H9 (cell line): Measurements from ENCODE around the gene CCDC74B. TPM values are rescaled to one million over a fixed set of nuclear protein-coding genes. Genes with fewer than 3 reads are reported as not detected.

Experiments
- DNase-seq: peaks from one replicate; pipeline ENCODE4 v3.0.0-alpha.2; 2017
- H2AFZ ChIP-seq: one replicate; pipeline ENCODE4 v1.6.1; 2013; ENCODE audit warnings: mild to moderate bottlenecking, low read length, control low read depth, moderate library complexity
- H2AK5ac ChIP-seq: 2 replicates; pipeline ENCODE4 v1.6.1; 2013; ENCODE audit warnings: low read length, control low read depth, mixed read lengths; ENCODE audit not compliant: insufficient read length
- H2BK120ac ChIP-seq: one replicate; pipeline ENCODE4 v1.6.1; 2013; ENCODE audit warnings: low read depth, mild to moderate bottlenecking, low read length, control low read depth, inconsistent platforms; ENCODE audit not compliant: poor library complexity, severe bottlenecking
- H2BK12ac ChIP-seq: 2 replicates; pipeline ENCODE4 v1.6.1; 2013; ENCODE audit warnings: low read length, control low read depth, mixed read lengths, low read depth; ENCODE audit not compliant: insufficient read length
- H2BK15ac ChIP-seq: 2 replicates; pipeline ENCODE4 v1.6.1; 2013; ENCODE audit warnings: low read depth, low read length, control low read depth
- H2BK20ac ChIP-seq: one replicate; pipeline ENCODE4 v1.6.1; 2013; ENCODE audit warnings: low read depth, mild to moderate bottlenecking, low read length, control low read depth, inconsistent platforms; ENCODE audit not compliant: poor library complexity, severe bottlenecking
- H2BK5ac ChIP-seq: 2 replicates; pipeline ENCODE4 v1.6.1; 2013; ENCODE audit warnings: low read length, control low read depth, mixed read lengths; ENCODE audit not compliant: insufficient read length
- H3K14ac ChIP-seq: 2 replicates; pipeline ENCODE4 v1.6.1; 2013; ENCODE audit warnings: low read length, control low read depth; ENCODE audit not compliant: insufficient read depth
- H3K18ac ChIP-seq: 2 replicates; pipeline ENCODE4 v1.6.1; 2013; ENCODE audit warnings: low read depth, mild to moderate bottlenecking, mixed read lengths, low read length, control low read depth; ENCODE audit not compliant: insufficient read length
- H3K23ac ChIP-seq: 2 replicates; pipeline ENCODE4 v1.6.1; 2013; ENCODE audit warnings: low read length, control low read depth, mixed read lengths, low read depth; ENCODE audit not compliant: insufficient read length
- H3K23me2 ChIP-seq: 2 replicates; pipeline ENCODE4 v1.6.1; 2013; ENCODE audit warnings: low read depth, mild to moderate bottlenecking, mixed read lengths, low read length, control low read depth; ENCODE audit not compliant: insufficient read length, poor library complexity, severe bottlenecking
- H3K27ac ChIP-seq: 2 replicates; pipeline ENCODE4 v1.5.1; 2013; ENCODE audit warnings: low read length, control low read depth, mixed read lengths, low read depth; ENCODE audit not compliant: insufficient read length
- H3K27me3 ChIP-seq: 2 replicates; pipeline ENCODE4 v1.6.1; 2013; ENCODE audit warnings: low read length, control low read depth, inconsistent platforms; ENCODE audit not compliant: insufficient read depth
- H3K4ac ChIP-seq: 2 replicates; pipeline ENCODE4 v1.6.1; 2013; ENCODE audit warnings: low read depth, mild to moderate bottlenecking, control low read depth, inconsistent platforms, low read length, moderate library complexity
- H3K4me1 ChIP-seq: 2 replicates; pipeline ENCODE4 v1.6.1; 2013; ENCODE audit warnings: low read length, control low read depth, inconsistent platforms; ENCODE audit not compliant: insufficient read depth
- H3K4me2 ChIP-seq: 2 replicates; pipeline ENCODE4 v1.6.1; 2013; ENCODE audit warnings: low read length, control low read depth, mixed read lengths; ENCODE audit not compliant: insufficient read length, insufficient read depth
- H3K56ac ChIP-seq: 2 replicates; pipeline ENCODE4 v1.6.1; 2013; ENCODE audit warnings: low read depth, mild to moderate bottlenecking, mixed read lengths, low read length, control low read depth; ENCODE audit not compliant: insufficient read length
- H3K79me1 ChIP-seq: 2 replicates; pipeline ENCODE4 v1.6.1; 2013; ENCODE audit warnings: low read depth, mild to moderate bottlenecking, moderate library complexity, low read length, control low read depth, inconsistent platforms; ENCODE audit not compliant: insufficient read depth, poor library complexity, severe bottlenecking
- H3K79me2 ChIP-seq: 2 replicates; pipeline ENCODE4 v1.6.1; 2013; ENCODE audit warnings: low read length, control low read depth, inconsistent platforms; ENCODE audit not compliant: insufficient read depth
- H3K9ac ChIP-seq: 2 replicates; pipeline ENCODE4 v1.6.1; 2013; ENCODE audit warnings: low read length, control low read depth, mixed read lengths; ENCODE audit not compliant: insufficient read length; ENCODE audit errors: extremely low read depth
- H3K9me3 ChIP-seq: one replicate; pipeline ENCODE4 v1.6.1; 2013; ENCODE audit warnings: low read depth, low read length, inconsistent platforms; ENCODE audit not compliant: control insufficient read depth
- H3T11ph ChIP-seq: one replicate; pipeline ENCODE4 v1.6.1; 2013; ENCODE audit warnings: mild to moderate bottlenecking, low read length, control low read depth, inconsistent platforms
- H4K20me1 ChIP-seq: one replicate; pipeline ENCODE4 v1.6.1; 2013; ENCODE audit not compliant: control insufficient read depth, insufficient read length, insufficient read depth
- H4K5ac ChIP-seq: 2 replicates; pipeline ENCODE4 v1.6.1; 2013; ENCODE audit warnings: low read depth, mild to moderate bottlenecking, mixed read lengths, low read length, control low read depth; ENCODE audit not compliant: insufficient read length
- H4K8ac ChIP-seq: replicated peaks from 2 replicates; pipeline ENCODE4 v1.6.1; 2013; ENCODE audit warnings: low read length, control low read depth, mixed read lengths, low read depth; ENCODE audit not compliant: insufficient read length
- H4K91ac ChIP-seq: 2 replicates; pipeline ENCODE4 v1.6.1; 2013; ENCODE audit warnings: low read depth, mild to moderate bottlenecking, moderate library complexity, mixed read lengths, low read length, control low read depth; ENCODE audit not compliant: insufficient read length
- H3K27ac Mint-ChIP-seq, 3 experiments: 2 replicates in 2 of 3; 3 replicates in 1 of 3; pipeline ENCODE4 v1.8.0; 2020 to 2021; ENCODE audit warnings: mixed read lengths in 3 of 3, mild to moderate bottlenecking in 1 of 3, moderate library complexity in 1 of 3
- H3K27me3 Mint-ChIP-seq: 2 replicates; pipeline ENCODE4 v1.8.0; 2021; ENCODE audit warnings: low read depth, mild to moderate bottlenecking, moderate library complexity, mixed read lengths
- H3K36me3 Mint-ChIP-seq, 3 experiments: 2 replicates in 2 of 3; 3 replicates in 1 of 3; pipeline ENCODE4 v1.8.0; 2020 to 2021; ENCODE audit warnings: low read depth in 3 of 3, mixed read lengths in 3 of 3; ENCODE audit not compliant: insufficient read depth in 1 of 3
- H3K4me1 Mint-ChIP-seq, 2 experiments: 2 replicates each; pipeline ENCODE4 v1.8.0; 2020; ENCODE audit warnings: mixed read lengths in 2 of 2
- H3K4me3 Mint-ChIP-seq, 2 experiments: 2 replicates in 1 of 2; 3 replicates in 1 of 2; pipeline ENCODE4 v1.8.0; 2020 to 2021; ENCODE audit warnings: mild to moderate bottlenecking in 2 of 2, mixed read lengths in 2 of 2, moderate library complexity in 1 of 2
- H3K9me3 Mint-ChIP-seq, 2 experiments: 2 replicates in 1 of 2; 3 replicates in 1 of 2; pipeline ENCODE4 v1.8.0; 2020; ENCODE audit warnings: mild to moderate bottlenecking in 2 of 2, mixed read lengths in 2 of 2, moderate library complexity in 1 of 2
- CTCF ChIP-seq: fragments of 200-600 bp; sonication (generic); conservative IDR thresholded peaks from 3 replicates; pipeline ENCODE4 v1.8.0; 2021; ENCODE audit warnings: antibody characterized with exemption, mild to moderate bottlenecking
- WGBS: extraction: QIAGEN DNeasy Blood & Tissue Kit; methylation state at CpG from one replicate; pipeline ENCODE4 v1.1.7; 2013; ENCODE audit warnings: missing lambda C conversion rate, low lambda C conversion rate, mixed read lengths; ENCODE audit not compliant: insufficient read length; ENCODE audit errors: extremely low coverage; 5-methylcytosine and 5-hydroxymethylcytosine counted together
- total RNA-seq: library from RNA; stranded (reverse); gene quantifications from 2 replicates; pipeline ENCODE4 v1.2.1, GENCODE V29; 2021

Gene CCDC74B
- total RNA-seq, 1 experiment from 2014 or later = 6.7 TPM

GRCh38 chr2:130183512-130184373 lies 38.8 kb upstream of the CCDC74B start:
- peak overlapping the region; percentile 68 for H3K4me2 ChIP-seq

More at GRCh38 chr2:130183512-130184373, 38.8 kb upstream of the CCDC74B start:
- Histone ChIP-seq H3K23ac (no peak overlapping the region), H4K20me1 (no peaks in the 10 kb centered on the region), H4K5ac (no peak overlapping the region), H2AK5ac (no peak overlapping the region), H3K9ac (no peak overlapping the region), H3K23me2 (no peaks in the 10 kb centered on the region), H3K56ac (no peak overlapping the region), H2BK5ac (no peak overlapping the region), H2AFZ (no peak overlapping the region), H2BK120ac (no peak overlapping the region), H2BK15ac (no peak overlapping the region), H3K4me1 (no peaks in the 10 kb centered on the region), H3K27ac (no peak overlapping the region), H4K8ac (no peak overlapping the region), H3K4ac (no peak overlapping the region), H3K18ac (no peak overlapping the region), H4K91ac (no peak overlapping the region), H3K14ac (no peak overlapping the region; the same call in 1 of the 2 replicates), H3K27me3 (no peaks in the 10 kb centered on the region), H3T11ph (no peak overlapping the region), H3K79me2 (peaks cover 17% of the 10 kb centered on the region; the same call in 1 of the 2 replicates), H2BK12ac (no peak overlapping the region), H2BK20ac (no peak overlapping the region), H3K9me3 (no peaks in the 10 kb centered on the region), H3K79me1 (no peaks in the 10 kb centered on the region)
- Mint-ChIP-seq H3K27me3 (no peaks in the 10 kb centered on the region), H3K36me3 (peaks cover 4 to 18% (median 9%) of the 10 kb centered on the region in 3 experiments; a peak in 5 of 7 replicates), H3K4me3 (peak overlapping the region; percentile 68 to 79), H3K4me1 (peaks cover 4 to 13% of the 10 kb centered on the region in 2 experiments; a peak in 3 of 4 replicates), H3K27ac (no peak overlapping the region), H3K9me3 (no peaks in the 10 kb centered on the region)
- WGBS = no CpG with 5 or more reads among the region's 26 CpGs
- no peak for TF ChIP-seq CTCF
- no peak for DNase-seq
